ENCODE measurements around the gene SLFN11.
"Not testable (repeated sequence)": the region's sequence is repeated elsewhere in the genome, so short reads cannot be mapped to it uniquely, and the experiment has no call there.

DNA sequence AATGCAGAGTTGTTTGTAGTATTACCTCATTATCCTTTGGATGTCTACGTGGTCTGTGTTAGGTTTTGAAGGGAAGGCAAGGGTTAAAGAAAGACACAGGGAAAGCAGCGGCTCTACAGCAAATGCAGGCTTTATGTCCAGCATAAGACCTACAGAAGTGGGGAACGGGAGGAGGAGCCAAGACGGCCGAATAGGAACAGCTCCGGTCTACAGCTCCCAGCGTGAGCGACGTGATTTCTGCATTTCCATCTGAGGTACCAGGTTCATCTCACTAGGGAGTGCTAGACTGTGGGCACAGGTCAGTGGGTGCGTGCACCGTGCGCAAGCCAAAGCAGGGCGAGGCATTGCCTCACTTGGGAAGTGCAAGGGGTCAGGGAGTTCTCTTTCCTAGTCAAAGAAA lies 20.4 kb upstream of the SLFN11 start:
- TF ChIP-seq, protein P1, sequence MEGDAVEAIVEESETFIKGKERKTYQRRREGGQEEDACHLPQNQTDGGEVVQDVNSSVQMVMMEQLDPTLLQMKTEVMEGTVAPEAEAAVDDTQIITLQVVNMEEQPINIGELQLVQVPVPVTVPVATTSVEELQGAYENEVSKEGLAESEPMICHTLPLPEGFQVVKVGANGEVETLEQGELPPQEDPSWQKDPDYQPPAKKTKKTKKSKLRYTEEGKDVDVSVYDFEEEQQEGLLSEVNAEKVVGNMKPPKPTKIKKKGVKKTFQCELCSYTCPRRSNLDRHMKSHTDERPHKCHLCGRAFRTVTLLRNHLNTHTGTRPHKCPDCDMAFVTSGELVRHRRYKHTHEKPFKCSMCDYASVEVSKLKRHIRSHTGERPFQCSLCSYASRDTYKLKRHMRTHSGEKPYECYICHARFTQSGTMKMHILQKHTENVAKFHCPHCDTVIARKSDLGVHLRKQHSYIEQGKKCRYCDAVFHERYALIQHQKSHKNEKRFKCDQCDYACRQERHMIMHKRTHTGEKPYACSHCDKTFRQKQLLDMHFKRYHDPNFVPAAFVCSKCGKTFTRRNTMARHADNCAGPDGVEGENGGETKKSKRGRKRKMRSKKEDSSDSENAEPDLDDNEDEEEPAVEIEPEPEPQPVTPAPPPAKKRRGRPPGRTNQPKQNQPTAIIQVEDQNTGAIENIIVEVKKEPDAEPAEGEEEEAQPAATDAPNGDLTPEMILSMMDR (IDR thresholded peaks at IDR 0.05), result not testable (repeated sequence)
- TF ChIP-seq POLR2A (IDR thresholded peaks at IDR 0.05), result not testable (repeated sequence)
